HepG2 (cell line): Measurements from ENCODE around the gene SART1. TPM values are rescaled to one million over a fixed set of nuclear protein-coding genes. Genes with fewer than 3 reads are reported as not detected.

Experiments used
- ADNP ChIP-seq: sonication (generic); formaldehyde crosslinking; IDR thresholded peaks from 2 replicates; pipeline ENCODE4 v1.4.0; 2020; ENCODE audit warnings: missing genetic modification reagents
- BRCA1 ChIP-seq: sonication (generic); formaldehyde crosslinking; IDR thresholded peaks from 2 replicates; pipeline ENCODE4 v1.4.0; 2020; ENCODE audit warnings: missing genetic modification reagents
- DNMT3B ChIP-seq: conservative IDR thresholded peaks from 2 replicates; pipeline ENCODE4 v1.6.1; 2016; ENCODE audit warnings: missing biosample characterization, control low read depth
- DR1 ChIP-seq: sonication (generic); formaldehyde crosslinking; IDR thresholded peaks from 2 replicates; pipeline ENCODE4 v1.8.0; 2021; ENCODE audit warnings: mild to moderate bottlenecking, missing genetic modification reagents, inconsistent platforms
- HOXA7 ChIP-seq: sonication (generic); formaldehyde crosslinking; IDR thresholded peaks from 2 replicates; pipeline ENCODE4 v1.8.1; 2022; ENCODE audit warnings: mild to moderate bottlenecking, missing genetic modification reagents, moderate library complexity
- IKZF4 ChIP-seq: sonication (generic); formaldehyde crosslinking; IDR thresholded peaks from 2 replicates; pipeline ENCODE4 v1.5.1; 2020; ENCODE audit warnings: borderline replicate concordance, mild to moderate bottlenecking, low read depth, missing genetic modification reagents; ENCODE audit errors: not compliant biosample characterization
- MYNN ChIP-seq: sonication (generic); formaldehyde crosslinking; IDR thresholded peaks from 2 replicates; pipeline ENCODE4 v1.4.0; 2020; ENCODE audit warnings: mild to moderate bottlenecking, low read depth, missing genetic modification reagents
- NR2F1 ChIP-seq, 2 experiments: fragments of 450-650 bp in 1 of 2; formaldehyde crosslinking in 1 of 2; IDR thresholded peaks; 2 replicates each; pipeline versions ENCODE4 v1.5.0 to v1.6.1; 2016 to 2020; ENCODE audit warnings: mild to moderate bottlenecking in 1 of 2, missing compliant biosample characterization in 1 of 2, missing genetic modification reagents in 1 of 2, moderate library complexity in 1 of 2
- PTBP1 ChIP-seq: fragments of 200-400 bp; formaldehyde crosslinking; IDR thresholded peaks from 2 replicates; pipeline ENCODE4 v1.6.1; 2018; ENCODE audit warnings: low read length, low read depth; ENCODE audit not compliant: poor library complexity, severe bottlenecking
- SAFB2 ChIP-seq: sonication (generic); formaldehyde crosslinking; IDR thresholded peaks from 2 replicates; pipeline ENCODE4 v1.5.1; 2020; ENCODE audit warnings: missing genetic modification reagents, low read depth, mild to moderate bottlenecking, borderline replicate concordance
- SNRNP70 ChIP-seq: fragments of 200-400 bp; formaldehyde crosslinking; IDR thresholded peaks from 2 replicates; pipeline ENCODE4 v1.6.1; 2017; ENCODE audit warnings: mild to moderate bottlenecking, low read depth, low read length, moderate library complexity
- SP2 ChIP-seq: sonication (generic); formaldehyde crosslinking; IDR thresholded peaks from 2 replicates; pipeline ENCODE4 v1.5.1; 2020; ENCODE audit warnings: mild to moderate bottlenecking, missing genetic modification reagents
- TBL1XR1 ChIP-seq: fragments of 150-350 bp; IDR thresholded peaks from 2 replicates; pipeline ENCODE4 v1.6.1; 2014; ENCODE audit warnings: borderline replicate concordance, low read length; ENCODE audit not compliant: partially characterized antibody
- ZFP90 ChIP-seq: sonication (generic); formaldehyde crosslinking; IDR thresholded peaks from 2 replicates; pipeline ENCODE4 v1.8.0; 2022; ENCODE audit warnings: missing genetic modification reagents, mild to moderate bottlenecking, inconsistent platforms, borderline replicate concordance
- ZNF432 ChIP-seq: sonication (generic); formaldehyde crosslinking; IDR thresholded peaks from 2 replicates; pipeline ENCODE4 v1.5.0; 2020; ENCODE audit warnings: missing genetic modification reagents, mild to moderate bottlenecking, borderline replicate concordance
- ZNF496 ChIP-seq: sonication (generic); formaldehyde crosslinking; IDR thresholded peaks from 2 replicates; pipeline ENCODE4 v1.8.1; 2023; ENCODE audit warnings: mild to moderate bottlenecking, moderate library complexity, missing genetic modification reagents; ENCODE audit not compliant: insufficient replicate concordance
- ZNF619 ChIP-seq: sonication (generic); formaldehyde crosslinking; IDR thresholded peaks from 2 replicates; pipeline ENCODE4 v1.4.0; 2020; ENCODE audit warnings: mild to moderate bottlenecking, missing genetic modification reagents
- polyA plus RNA-seq, 8 experiments: library from polyadenylated mRNA; depleted of rRNA in 3 of 8; stranded (reverse) in 7 of 8; unstranded in 1 of 8; fragments of >200 nt; fragmentation: Illumina TruSeq in 4 of 8; extraction: Trizol in 4 of 8; gene quantifications; 2 replicates each; pipeline versions ENCODE4 v1.2.1 to v1.2.3, GENCODE V29; 2011 to 2016; ENCODE audit warnings: low read depth in 4 of 8, missing spikeins in 1 of 8, mixed read lengths in 1 of 8; ENCODE audit not compliant: insufficient read depth in 1 of 8
- total RNA-seq, 5 experiments: library from RNA; depleted of rRNA; stranded (reverse); fragments of >200 nt; fragmentation: Illumina TruSeq; extraction: Trizol; gene quantifications; 2 replicates each; pipeline ENCODE4 v1.2.3, GENCODE V29; 2016; ENCODE audit warnings: low read depth in 1 of 5
- TF ChIP-seq, protein P1 (sequence below): sonication (generic); formaldehyde crosslinking; IDR thresholded peaks from 2 replicates; pipeline ENCODE4 v1.5.0; 2020; ENCODE audit warnings: missing genetic modification reagents

The SART1 gene
- total and polyA plus RNA-seq, 2 of the 13 experiments (the other 11 are each of a cell fraction or from before 2014, with no cell fraction given) = 11.3 to 22.5 TPM

DNA sequence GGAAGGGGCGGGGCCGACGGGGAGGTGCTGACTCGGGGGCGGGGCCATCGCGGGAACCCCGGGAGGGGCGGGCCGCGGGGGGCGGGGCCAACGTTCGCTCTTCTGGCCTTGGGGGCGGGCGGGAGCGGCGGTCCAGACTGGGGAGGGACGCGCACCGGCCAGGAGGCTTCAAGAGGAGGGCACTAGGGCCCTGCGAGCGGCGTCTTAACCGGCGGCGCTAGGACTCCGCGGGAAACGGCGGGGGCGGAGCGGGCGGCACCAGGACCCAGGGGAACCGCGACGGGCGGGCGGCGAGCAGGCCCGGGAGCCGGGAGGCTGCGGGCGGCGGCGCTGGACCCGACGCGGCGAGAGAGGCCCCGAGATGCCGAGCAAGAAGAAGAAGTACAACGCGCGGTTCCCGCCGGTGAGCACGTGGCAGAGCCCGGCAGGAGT lies 42.4 kb upstream of the SART1 start, which contains the start of gene DRAP1 (continued):
- peak; percentile 53; the same call in 1 of the 2 replicates for TF ChIP-seq SP2 (CRISPR knock-in tag)
- peak; percentile 57 for TF ChIP-seq TBL1XR1
- TF ChIP-seq SAFB2 (CRISPR knock-in tag) = no peak; the same call in 1 of the 2 replicates
- no peak for TF ChIP-seq HOXA7 (CRISPR knock-in tag)
- TF ChIP-seq IKZF4 = peak; percentile 51
- TF ChIP-seq MYNN (CRISPR knock-in tag) = no peak
- no peak for TF ChIP-seq ZNF619
- TF ChIP-seq ZFP90 (CRISPR knock-in tag) = 0 out of 2 replicates have a peak, but pooled peaks have one; percentile 27
- TF ChIP-seq, protein P1, sequence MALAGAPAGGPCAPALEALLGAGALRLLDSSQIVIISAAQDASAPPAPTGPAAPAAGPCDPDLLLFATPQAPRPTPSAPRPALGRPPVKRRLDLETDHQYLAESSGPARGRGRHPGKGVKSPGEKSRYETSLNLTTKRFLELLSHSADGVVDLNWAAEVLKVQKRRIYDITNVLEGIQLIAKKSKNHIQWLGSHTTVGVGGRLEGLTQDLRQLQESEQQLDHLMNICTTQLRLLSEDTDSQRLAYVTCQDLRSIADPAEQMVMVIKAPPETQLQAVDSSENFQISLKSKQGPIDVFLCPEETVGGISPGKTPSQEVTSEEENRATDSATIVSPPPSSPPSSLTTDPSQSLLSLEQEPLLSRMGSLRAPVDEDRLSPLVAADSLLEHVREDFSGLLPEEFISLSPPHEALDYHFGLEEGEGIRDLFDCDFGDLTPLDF = peak; percentile 36; the same call in 1 of the 2 replicates
- TF ChIP-seq SNRNP70 = no peak
- no peak for TF ChIP-seq DNMT3B
- TF ChIP-seq PTBP1 = no peak
- TF ChIP-seq DR1 (CRISPR knock-in tag) = 0 out of 2 replicates have a peak, but pooled peaks have one; percentile 5
- TF ChIP-seq BRCA1 = 0 out of 2 replicates have a peak, but pooled peaks have one; percentile 37
- no peak for TF ChIP-seq ZNF432 (CRISPR knock-in tag)
- TF ChIP-seq ZNF496 = no peak
- TF ChIP-seq NR2F1 (CRISPR knock-in tag; IDR thresholded peaks at IDR 0.05) = no peak
- TF ChIP-seq ADNP (CRISPR knock-in tag) = no peak
